IgD-negative memory B cell (primary cell): Measurements from ENCODE around the gene ZC3H7B. TPM values are rescaled to one million over a fixed set of nuclear protein-coding genes. Genes with fewer than 3 reads are reported as not detected.
"Not testable (repeated sequence)": the region's sequence is repeated elsewhere in the genome, so short reads cannot be mapped to it uniquely, and the experiment has no call there.

Experiments used
- H3K27ac Mint-ChIP-seq, 3 donors: one replicate each; pipeline ENCODE4 v1.8.0; 2020 to 2022; ENCODE audit warnings: mild to moderate bottlenecking in 3 of 3, mixed read lengths in 3 of 3, moderate library complexity in 1 of 3
- H3K27me3 Mint-ChIP-seq: one replicate; pipeline ENCODE4 v1.8.0; 2021; ENCODE audit warnings: mixed read lengths
- H3K36me3 Mint-ChIP-seq: one replicate; pipeline ENCODE4 v1.8.0; 2020; ENCODE audit warnings: mild to moderate bottlenecking, mixed read lengths
- H3K4me1 Mint-ChIP-seq, 3 donors: one replicate each; pipeline ENCODE4 v1.8.0; 2020 to 2022; ENCODE audit warnings: mixed read lengths in 3 of 3, mild to moderate bottlenecking in 1 of 3
- H3K4me3 Mint-ChIP-seq, 4 donors: one replicate each; pipeline ENCODE4 v1.8.0; 2020 to 2022; ENCODE audit warnings: mild to moderate bottlenecking in 4 of 4, mixed read lengths in 4 of 4, moderate library complexity in 3 of 4
- H3K9me3 Mint-ChIP-seq, 3 donors: one replicate each; pipeline ENCODE4 v1.8.0; 2020 to 2021; ENCODE audit warnings: mixed read lengths in 3 of 3, mild to moderate bottlenecking in 1 of 3
- polyA plus RNA-seq: library from polyadenylated mRNA; unstranded; fragments of 300-500 nt; fragmentation: Illumina TruSeq; gene quantifications from one replicate; pipeline ENCODE4 v1.2.3, GENCODE V29; 2021

ZC3H7B gene
- polyA plus RNA-seq, 1 donor from 2014 or later, result 1.4 TPM

DNA sequence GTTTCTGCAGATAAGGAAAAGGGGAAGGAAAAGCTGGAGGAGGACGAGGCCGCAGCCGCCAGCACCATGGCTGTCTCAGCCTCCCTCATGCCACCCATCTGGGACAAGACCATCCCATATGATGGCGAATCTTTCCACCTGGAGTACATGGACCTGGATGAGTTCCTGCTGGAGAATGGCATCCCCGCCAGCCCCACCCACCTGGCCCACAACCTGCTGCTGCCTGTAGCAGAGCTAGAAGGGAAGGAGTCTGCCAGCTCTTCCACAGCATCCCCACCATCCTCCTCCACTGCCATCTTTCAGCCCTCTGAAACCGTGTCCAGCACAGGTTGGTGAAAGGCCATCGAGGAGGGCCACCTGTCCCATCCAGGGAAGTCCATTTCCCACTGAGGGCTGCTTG is 86.0 kb downstream of the ZC3H7B start:
- no peaks in the 10 kb centered on the region for H3K27me3 Mint-ChIP-seq
- peak overlapping the region in 1 of 3 donors; percentile 35 for H3K27ac Mint-ChIP-seq
- H3K36me3 Mint-ChIP-seq, result no peaks in the 10 kb centered on the region
- H3K4me1 Mint-ChIP-seq, result peaks cover 0 to 5% (median 2%) of the 10 kb centered on the region in 3 donors
- no peak overlapping the region for H3K4me3 Mint-ChIP-seq
- no peaks in the 10 kb centered on the region for H3K9me3 Mint-ChIP-seq

DNA sequence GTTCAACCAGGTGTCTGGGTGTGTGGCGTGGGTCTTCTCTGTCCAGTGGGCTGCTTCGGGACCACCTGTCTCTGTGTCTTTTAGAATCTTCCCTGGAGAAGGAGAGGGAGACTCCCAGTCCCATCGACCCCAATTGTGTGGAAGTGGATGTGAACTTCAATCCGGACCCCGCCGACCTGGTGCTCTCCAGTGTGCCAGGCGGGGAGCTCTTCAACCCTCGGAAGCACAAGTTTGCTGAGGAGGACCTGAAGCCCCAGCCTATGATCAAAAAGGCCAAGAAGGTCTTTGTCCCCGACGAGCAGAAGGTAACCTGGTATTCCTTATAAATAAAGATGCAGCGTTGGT is 92.7 kb downstream of the ZC3H7B start:
- Mint-ChIP-seq H3K4me1 (no peaks in the 10 kb centered on the region), H3K36me3 (peaks cover 3% of the 10 kb centered on the region), H3K9me3 (no peaks in the 10 kb centered on the region), H3K27me3 (no peaks in the 10 kb centered on the region), H3K27ac (no peak overlapping the region), H3K4me3 (no peak overlapping the region)

- no peaks in the 10 kb centered on the region for H3K4me1 Mint-ChIP-seq
- no peaks in the 10 kb centered on the region for H3K27me3 Mint-ChIP-seq
- H3K27ac Mint-ChIP-seq, result peak overlapping the region in 1 of 3 donors; percentile 66
- H3K36me3 Mint-ChIP-seq, result peaks cover 3% of the 10 kb centered on the region
- no peak overlapping the region for H3K4me3 Mint-ChIP-seq
- H3K9me3 Mint-ChIP-seq, result no peaks in the 10 kb centered on the region
These were observed 94.4 kb downstream of the ZC3H7B start for GRCh38 chr22:41395531-41396240.

GRCh38 chr22:41397143-41397811 is 96.0 kb downstream of the ZC3H7B start:
- Mint-ChIP-seq H3K4me3 (no peak overlapping the region), H3K4me1 (no peaks in the 10 kb centered on the region), H3K36me3 (peaks cover 3% of the 10 kb centered on the region), H3K27me3 (no peaks in the 10 kb centered on the region), H3K27ac (no peak overlapping the region), H3K9me3 (no peaks in the 10 kb centered on the region)

DNA sequence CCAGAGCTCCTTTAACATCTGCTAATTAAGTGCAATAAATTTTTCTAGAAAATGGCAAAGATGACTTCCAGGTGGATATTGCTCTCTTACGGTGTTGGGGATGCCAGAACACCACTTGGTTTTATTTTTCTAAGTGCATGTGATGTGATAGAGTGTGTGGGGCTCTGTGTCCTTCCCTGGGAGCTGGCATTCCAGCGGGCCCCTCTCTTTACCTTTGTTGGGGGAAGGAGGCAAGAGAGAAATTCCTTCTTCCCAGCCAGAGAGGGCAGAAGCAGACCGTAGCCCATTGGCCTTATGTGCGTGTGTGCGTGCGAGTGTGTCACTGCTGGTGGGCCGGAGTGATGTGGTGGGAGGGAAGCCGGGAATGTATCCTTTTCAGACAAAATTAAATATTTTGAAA is 97.6 kb downstream of the ZC3H7B start:
- Mint-ChIP-seq H3K4me1 (peaks cover 4 to 5% (median 4%) of the 10 kb centered on the region in 3 donors), H3K4me3 (no peak overlapping the region), H3K9me3 (no peaks in the 10 kb centered on the region), H3K36me3 (peaks cover 1% of the 10 kb centered on the region), H3K27ac (no peak overlapping the region), H3K27me3 (no peaks in the 10 kb centered on the region)

GRCh38 chr22:41401781-41402648 is 100.7 kb downstream of the ZC3H7B start:
- H3K4me1 Mint-ChIP-seq, result peaks cover 4 to 15% (median 9%) of the 10 kb centered on the region in 3 donors
- no peaks in the 10 kb centered on the region for H3K27me3 Mint-ChIP-seq
- H3K4me3 Mint-ChIP-seq, result no peak overlapping the region
- H3K27ac Mint-ChIP-seq, result no peak overlapping the region
- H3K9me3 Mint-ChIP-seq, result no peaks in the 10 kb centered on the region
- no peaks in the 10 kb centered on the region for H3K36me3 Mint-ChIP-seq

DNA sequence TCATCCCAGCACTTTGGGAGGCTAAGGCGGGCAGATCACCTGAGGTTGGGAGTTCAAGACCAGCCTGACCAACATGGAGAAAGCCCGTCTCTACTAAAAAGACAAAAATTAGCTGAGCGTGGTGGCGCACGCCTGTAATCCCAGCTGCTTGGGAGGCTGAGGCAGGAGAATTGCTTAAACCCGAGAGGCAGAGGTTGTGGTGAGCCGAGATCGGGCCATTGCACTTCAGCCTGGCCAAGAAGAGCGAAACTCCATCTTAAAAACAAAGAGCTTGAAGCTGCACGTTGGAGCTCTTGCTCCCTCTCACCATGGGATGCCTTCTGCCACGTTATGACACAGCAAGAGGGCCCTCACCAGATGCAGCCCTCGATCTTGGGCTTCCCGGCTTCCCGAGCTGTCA is 101.5 kb downstream of the ZC3H7B start:
- not testable (repeated sequence) for H3K27me3 Mint-ChIP-seq, H3K4me3 Mint-ChIP-seq, H3K9me3 Mint-ChIP-seq, H3K36me3 Mint-ChIP-seq
- Mint-ChIP-seq H3K4me1 (peaks cover 9 to 20% (median 13%) of the 10 kb centered on the region in 3 donors), H3K27ac (peak overlapping the region in 1 of 3 donors; percentile 16)

GRCh38 chr22:41403532-41404318 is 102.4 kb downstream of the ZC3H7B start:
- no peaks in the 10 kb centered on the region for H3K27me3 Mint-ChIP-seq
- peaks cover 9 to 27% (median 18%) of the 10 kb centered on the region in 3 donors for H3K4me1 Mint-ChIP-seq
- no peaks in the 10 kb centered on the region for H3K9me3 Mint-ChIP-seq
- peak overlapping the region in 1 of 3 donors; percentile 39 for H3K27ac Mint-ChIP-seq
- H3K36me3 Mint-ChIP-seq, result no peaks in the 10 kb centered on the region
- peak overlapping the region in 2 of 4 donors; percentile 2 to 51 for H3K4me3 Mint-ChIP-seq

DNA sequence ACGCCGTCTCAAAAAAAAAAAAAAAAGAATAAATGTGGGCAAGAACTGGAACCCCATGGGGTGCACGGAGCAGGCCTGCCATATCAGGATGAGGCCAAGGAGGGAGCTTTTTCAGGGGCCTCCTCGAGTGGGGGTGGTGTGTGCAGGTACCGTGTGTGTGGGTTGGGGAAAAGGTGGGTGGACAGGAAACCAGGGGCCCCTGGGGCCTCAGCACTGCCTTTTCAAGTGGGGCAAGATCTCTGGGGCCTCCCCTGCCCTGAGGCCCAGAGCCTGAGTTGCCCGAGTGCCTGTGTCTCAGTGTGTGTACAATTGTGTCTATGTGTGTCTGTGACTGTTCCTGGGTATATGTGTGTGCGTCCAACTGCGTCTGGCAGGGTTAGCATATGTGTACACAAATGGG is 104.3 kb downstream of the ZC3H7B start:
- H3K4me3 Mint-ChIP-seq, result peak overlapping the region in 2 of 4 donors; percentile 33 to 58
- H3K36me3 Mint-ChIP-seq, result no peaks in the 10 kb centered on the region
- no peaks in the 10 kb centered on the region for H3K27me3 Mint-ChIP-seq
- H3K9me3 Mint-ChIP-seq, result no peaks in the 10 kb centered on the region
- peak overlapping the region; percentile 37 to 95 (median 86) for H3K27ac Mint-ChIP-seq
- peaks cover 9 to 27% (median 21%) of the 10 kb centered on the region in 3 donors for H3K4me1 Mint-ChIP-seq

DNA sequence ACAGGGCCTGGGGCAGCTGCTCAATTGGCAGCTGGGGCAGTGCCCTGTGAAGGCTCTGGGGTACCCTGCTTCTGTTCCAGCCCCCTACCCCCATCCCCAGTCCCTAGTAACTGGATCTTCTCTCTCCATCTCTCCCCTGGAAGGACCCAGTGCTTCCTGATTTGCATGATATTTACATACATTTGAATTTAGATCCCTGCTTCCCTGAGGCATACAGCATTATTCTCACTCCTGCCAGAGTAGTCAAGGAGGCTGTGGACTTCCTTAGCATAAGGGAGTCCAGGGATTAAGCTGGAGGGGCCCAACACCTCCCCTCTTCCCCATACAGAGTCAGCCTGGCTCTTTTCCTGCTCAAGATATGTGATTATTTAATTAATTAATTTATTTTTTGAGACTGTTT is 105.1 kb downstream of the ZC3H7B start:
- Mint-ChIP-seq H3K27me3 (no peaks in the 10 kb centered on the region), H3K4me1 (peaks cover 16 to 28% (median 25%) of the 10 kb centered on the region in 3 donors), H3K9me3 (no peaks in the 10 kb centered on the region), H3K27ac (peak overlapping the region in 1 of 3 donors; percentile 95), H3K36me3 (no peaks in the 10 kb centered on the region), H3K4me3 (peak overlapping the region in 1 of 4 donors; percentile 38)

DNA sequence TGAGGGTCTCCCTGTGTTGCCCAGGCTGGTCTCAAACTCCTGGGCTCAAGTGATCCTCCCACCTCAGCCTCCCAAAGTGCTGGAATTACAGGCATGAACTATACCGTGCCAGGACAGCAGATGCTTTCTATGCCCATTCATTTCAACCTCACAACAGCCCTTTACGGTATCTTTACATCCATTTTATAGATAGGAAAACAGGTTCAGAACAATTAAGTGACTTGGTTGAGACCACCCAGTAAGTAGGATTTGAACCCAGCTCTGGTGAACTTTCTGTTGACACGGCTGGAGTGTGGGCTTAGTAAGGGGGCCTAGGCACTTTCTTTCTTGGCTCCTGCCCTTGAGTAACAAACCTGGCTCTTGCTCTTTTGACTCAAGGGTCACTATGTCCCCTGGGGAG is 106.1 kb downstream of the ZC3H7B start:
- Mint-ChIP-seq H3K27me3 (no peaks in the 10 kb centered on the region), H3K27ac (peak overlapping the region; percentile 78 to 95 (median 88)), H3K4me1 (peaks cover 22 to 35% (median 31%) of the 10 kb centered on the region in 3 donors), H3K36me3 (no peaks in the 10 kb centered on the region), H3K9me3 (no peaks in the 10 kb centered on the region), H3K4me3 (peak overlapping the region in 3 of 4 donors; percentile 60 to 79 (median 68))

GRCh38 chr22:41408665-41409064 is 107.3 kb downstream of the ZC3H7B start:
- Mint-ChIP-seq H3K4me1 (peaks cover 20 to 36% (median 30%) of the 10 kb centered on the region in 3 donors), H3K4me3 (peak overlapping the region in 2 of 4 donors; percentile 17 to 68), H3K27ac (peak overlapping the region in 2 of 3 donors; percentile 88 to 89), H3K27me3 (no peaks in the 10 kb centered on the region), H3K36me3 (no peaks in the 10 kb centered on the region), H3K9me3 (no peaks in the 10 kb centered on the region)
